ENCODE data around the gene DNAAF1. TPM values are rescaled to one million over a fixed set of nuclear protein-coding genes. Genes with fewer than 3 reads are reported as not detected.

The DNAAF1 gene
- total and polyA plus RNA-seq, 2 of the 4 experiments (the other 2 are of a cell fraction) = 0.05 TPM; not detected in 1

DNA sequence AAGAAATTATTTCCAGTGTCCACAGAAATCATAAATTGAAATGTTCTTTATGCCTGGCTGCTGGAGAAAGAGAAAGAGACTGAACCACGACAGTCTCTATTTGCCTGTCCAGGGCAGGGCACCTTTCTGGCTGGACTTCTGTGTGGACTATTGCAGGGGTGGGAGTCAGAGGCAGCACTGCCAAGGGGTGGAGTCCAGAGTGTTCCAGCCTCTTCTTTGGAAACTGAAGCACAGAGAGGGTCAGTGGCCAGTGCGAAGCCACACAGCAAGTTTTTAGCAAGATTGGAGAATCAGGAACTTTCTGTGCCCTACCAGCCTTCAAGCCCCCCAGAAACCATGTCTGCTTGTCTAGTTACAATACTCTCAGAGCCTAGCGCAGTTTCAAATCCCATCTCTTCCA is 79.4 kb downstream of the DNAAF1 start:
- no peak overlapping the region for H2AFZ ChIP-seq (replicated peaks; ENCODE audit: low read length, poor library complexity)
- BruUV-seq (replicated peaks) = no TSS peak
- H4K8ac ChIP-seq (ENCODE audit: low read depth in 2 of 2, low read length in 2 of 2) = no peak overlapping the region
- no peaks in the 10 kb centered on the region for H4K20me1 ChIP-seq (ENCODE audit: insufficient read depth, low read length)
- H3K4me2 ChIP-seq (ENCODE audit: low read depth, low read length) = no peak overlapping the region
- no peak for TF ChIP-seq NFE2L2 (IDR thresholded peaks at IDR 0.05; ENCODE audit: low read depth, low read length)
- TF ChIP-seq MXI1 (IDR thresholded peaks at IDR 0.05; ENCODE audit: borderline replicate concordance, low read depth, low read length) = no peak
- TF ChIP-seq SMC3 (IDR thresholded peaks at IDR 0.05; ENCODE audit: low read depth, low read length) = no peak
- no peak for TF ChIP-seq FOS (IDR thresholded peaks at IDR 0.05; ENCODE audit: low read depth, low read length)
- TF ChIP-seq CEBPB (IDR thresholded peaks at IDR 0.05; ENCODE audit: low read depth, low read length) = no peak
- TF ChIP-seq POLR2A (IDR thresholded peaks at IDR 0.05; ENCODE audit: low read depth, low read length) = no peak
- no peak for TF ChIP-seq CHD1 (IDR thresholded peaks at IDR 0.05; ENCODE audit: low read depth, low read length)
- no peak for TF ChIP-seq BHLHE40 (IDR thresholded peaks at IDR 0.05; ENCODE audit: low read depth, low read length)
- no peak for TF ChIP-seq RFX5 (IDR thresholded peaks at IDR 0.05; ENCODE audit: low read depth, low read length)
- TF ChIP-seq MAFK (IDR thresholded peaks at IDR 0.05; ENCODE audit: low read depth, low read length) = no peak
- TF ChIP-seq MAZ (IDR thresholded peaks at IDR 0.05; ENCODE audit: borderline replicate concordance, low read depth, low read length) = no peak
- TF ChIP-seq, protein P1, sequence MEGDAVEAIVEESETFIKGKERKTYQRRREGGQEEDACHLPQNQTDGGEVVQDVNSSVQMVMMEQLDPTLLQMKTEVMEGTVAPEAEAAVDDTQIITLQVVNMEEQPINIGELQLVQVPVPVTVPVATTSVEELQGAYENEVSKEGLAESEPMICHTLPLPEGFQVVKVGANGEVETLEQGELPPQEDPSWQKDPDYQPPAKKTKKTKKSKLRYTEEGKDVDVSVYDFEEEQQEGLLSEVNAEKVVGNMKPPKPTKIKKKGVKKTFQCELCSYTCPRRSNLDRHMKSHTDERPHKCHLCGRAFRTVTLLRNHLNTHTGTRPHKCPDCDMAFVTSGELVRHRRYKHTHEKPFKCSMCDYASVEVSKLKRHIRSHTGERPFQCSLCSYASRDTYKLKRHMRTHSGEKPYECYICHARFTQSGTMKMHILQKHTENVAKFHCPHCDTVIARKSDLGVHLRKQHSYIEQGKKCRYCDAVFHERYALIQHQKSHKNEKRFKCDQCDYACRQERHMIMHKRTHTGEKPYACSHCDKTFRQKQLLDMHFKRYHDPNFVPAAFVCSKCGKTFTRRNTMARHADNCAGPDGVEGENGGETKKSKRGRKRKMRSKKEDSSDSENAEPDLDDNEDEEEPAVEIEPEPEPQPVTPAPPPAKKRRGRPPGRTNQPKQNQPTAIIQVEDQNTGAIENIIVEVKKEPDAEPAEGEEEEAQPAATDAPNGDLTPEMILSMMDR (conservative IDR thresholded peaks at IDR 0.05; ENCODE audit: low read depth, low read length) = no peak
- TF ChIP-seq, protein P2, sequence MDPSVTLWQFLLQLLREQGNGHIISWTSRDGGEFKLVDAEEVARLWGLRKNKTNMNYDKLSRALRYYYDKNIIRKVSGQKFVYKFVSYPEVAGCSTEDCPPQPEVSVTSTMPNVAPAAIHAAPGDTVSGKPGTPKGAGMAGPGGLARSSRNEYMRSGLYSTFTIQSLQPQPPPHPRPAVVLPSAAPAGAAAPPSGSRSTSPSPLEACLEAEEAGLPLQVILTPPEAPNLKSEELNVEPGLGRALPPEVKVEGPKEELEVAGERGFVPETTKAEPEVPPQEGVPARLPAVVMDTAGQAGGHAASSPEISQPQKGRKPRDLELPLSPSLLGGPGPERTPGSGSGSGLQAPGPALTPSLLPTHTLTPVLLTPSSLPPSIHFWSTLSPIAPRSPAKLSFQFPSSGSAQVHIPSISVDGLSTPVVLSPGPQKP (IDR thresholded peaks at IDR 0.05; ENCODE audit: borderline replicate concordance, low read depth, low read length) = no peak
- TF ChIP-seq, protein P3, sequence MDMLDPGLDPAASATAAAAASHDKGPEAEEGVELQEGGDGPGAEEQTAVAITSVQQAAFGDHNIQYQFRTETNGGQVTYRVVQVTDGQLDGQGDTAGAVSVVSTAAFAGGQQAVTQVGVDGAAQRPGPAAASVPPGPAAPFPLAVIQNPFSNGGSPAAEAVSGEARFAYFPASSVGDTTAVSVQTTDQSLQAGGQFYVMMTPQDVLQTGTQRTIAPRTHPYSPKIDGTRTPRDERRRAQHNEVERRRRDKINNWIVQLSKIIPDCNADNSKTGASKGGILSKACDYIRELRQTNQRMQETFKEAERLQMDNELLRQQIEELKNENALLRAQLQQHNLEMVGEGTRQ (IDR thresholded peaks at IDR 0.05; ENCODE audit: low read depth, low read length) = no peak
- no peak for TF ChIP-seq RAD21 (IDR thresholded peaks at IDR 0.05; ENCODE audit: low read length)
- no peak for TF ChIP-seq RCOR1 (IDR thresholded peaks at IDR 0.05; ENCODE audit: insufficient replicate concordance, low read length)
- H3K18ac ChIP-seq (ENCODE audit: low read depth, low read length) = no peak overlapping the region
- no peak overlapping the region for H3K56ac ChIP-seq (ENCODE audit: extremely low read depth, insufficient read depth, low read length)
- intact Hi-C loops (cut with micrococcal nuclease) (no loop called here), dilution Hi-C loops (cut with HindIII; ENCODE audit: low sequenced_read_pairs, unreplicated experiment) (no loop called here), in situ Hi-C loops (cut with MboI; ENCODE audit: low sequenced_read_pairs) (no loop called here)
- H2BK20ac ChIP-seq (ENCODE audit: low read depth, low read length) = no peak overlapping the region
- no peaks in the 10 kb centered on the region for H3K9me3 ChIP-seq (ENCODE audit: control insufficient read depth, insufficient read depth, low read length)
- H3K27me3 ChIP-seq (ENCODE audit: control insufficient read depth, insufficient read depth, low read length) = peaks cover 8% of the 10 kb centered on the region; the same call in 1 of the 2 replicates
- no peaks in the 10 kb centered on the region for H3K36me3 ChIP-seq (ENCODE audit: control insufficient read depth, insufficient read depth, low read length)
- H3K79me1 ChIP-seq (ENCODE audit: low read depth in 1 of 2, low read length in 2 of 2) = no peaks in the 10 kb centered on the region
- no peak overlapping the region for H3K4ac ChIP-seq (ENCODE audit: low read depth, low read length)
- no peak overlapping the region for H2BK120ac ChIP-seq (ENCODE audit: low read depth, low read length)
- ATAC-seq (ENCODE audit: low read depth) (no peak), DNase-seq (no peak)
- H3K14ac ChIP-seq (replicated peaks; ENCODE audit: low read depth, low read length) = no peak overlapping the region
- H2BK5ac ChIP-seq (ENCODE audit: low read depth, low read length, poor library complexity, severe bottlenecking) = no peak overlapping the region
- H3K9me1 ChIP-seq (ENCODE audit: insufficient read depth, low read length) = peaks cover 6% of the 10 kb centered on the region; the same call in 1 of the 2 replicates
- WGBS, 2 experiments (ENCODE audit: extremely low coverage in 2 of 2, insufficient read length in 1 of 2) = 67% methylated on average over 1 of the region's 3 CpGs; no CpG with 5 or more reads in 1 of the 2 experiments
- no peak overlapping the region for H2AK9ac ChIP-seq (replicated peaks; ENCODE audit: low read depth, low read length, poor library complexity)
- H3K27ac ChIP-seq (ENCODE audit: insufficient read depth, low read length) = no peak overlapping the region
- H4K91ac ChIP-seq (ENCODE audit: insufficient read depth, low read depth, low read length) = no peak overlapping the region
- no peak overlapping the region for H3K23ac ChIP-seq (ENCODE audit: low read depth, low read length)
- peaks cover 10% of the 10 kb centered on the region for H3K4me1 ChIP-seq (ENCODE audit: control insufficient read depth, insufficient read depth, low read length)
- H2BK15ac ChIP-seq (ENCODE audit: low read depth, low read length) = no peak overlapping the region
- H2AK5ac ChIP-seq (ENCODE audit: low read depth, low read length) = no peak overlapping the region
- no peak overlapping the region for H3K4me3 ChIP-seq (ENCODE audit: insufficient read depth, low read depth, low read length)
- ChIA-PET POLR2A (ENCODE audit: unreplicated experiment) (no interaction called here), CTCF (no interaction called here)
- no peak overlapping the region for H4K5ac ChIP-seq (ENCODE audit: low read depth, low read length)
- no peak overlapping the region for H3K9ac ChIP-seq (ENCODE audit: low read depth, low read length)
